WTC11 (cell line): ENCODE measurements around the gene RCAN2.

ENCODE experiments used
- CBFB ChIP-seq: sonication (generic); formaldehyde crosslinking; IDR thresholded peaks from 2 replicates; pipeline ENCODE4 v1.8.1; 2022; ENCODE audit warnings: mild to moderate bottlenecking, low read depth, missing genetic modification reagents
- ETV6 ChIP-seq: sonication (generic); formaldehyde crosslinking; IDR thresholded peaks from 2 replicates; pipeline ENCODE4 v1.8.1; 2022; ENCODE audit warnings: mild to moderate bottlenecking, missing genetic modification reagents
- IRF2 ChIP-seq: sonication (generic); formaldehyde crosslinking; IDR thresholded peaks from 2 replicates; pipeline ENCODE4 v1.8.0; 2022; ENCODE audit warnings: low read depth, missing genetic modification reagents, borderline replicate concordance
- ZNF317 ChIP-seq: sonication (generic); formaldehyde crosslinking; IDR thresholded peaks from 2 replicates; pipeline ENCODE4 v1.8.1; 2023; ENCODE audit warnings: low read depth, mild to moderate bottlenecking, moderate library complexity, missing genetic modification reagents, borderline replicate concordance
- TF ChIP-seq, protein P1 (sequence below): fragments of 200-600 bp; IDR thresholded peaks from 2 replicates; pipeline ENCODE4 v1.8.0; 2022; ENCODE audit warnings: antibody characterized with exemption
- TF ChIP-seq, protein P2 (sequence below): sonication (generic); formaldehyde crosslinking; IDR thresholded peaks from 2 replicates; pipeline ENCODE4 v1.8.0; 2022; ENCODE audit warnings: mild to moderate bottlenecking, missing genetic modification reagents

- TF ChIP-seq CBFB (CRISPR knock-in tag): no peak
- no peak for TF ChIP-seq ETV6 (CRISPR knock-in tag)
- no peak for TF ChIP-seq IRF2 (CRISPR knock-in tag)
- TF ChIP-seq, protein P1, sequence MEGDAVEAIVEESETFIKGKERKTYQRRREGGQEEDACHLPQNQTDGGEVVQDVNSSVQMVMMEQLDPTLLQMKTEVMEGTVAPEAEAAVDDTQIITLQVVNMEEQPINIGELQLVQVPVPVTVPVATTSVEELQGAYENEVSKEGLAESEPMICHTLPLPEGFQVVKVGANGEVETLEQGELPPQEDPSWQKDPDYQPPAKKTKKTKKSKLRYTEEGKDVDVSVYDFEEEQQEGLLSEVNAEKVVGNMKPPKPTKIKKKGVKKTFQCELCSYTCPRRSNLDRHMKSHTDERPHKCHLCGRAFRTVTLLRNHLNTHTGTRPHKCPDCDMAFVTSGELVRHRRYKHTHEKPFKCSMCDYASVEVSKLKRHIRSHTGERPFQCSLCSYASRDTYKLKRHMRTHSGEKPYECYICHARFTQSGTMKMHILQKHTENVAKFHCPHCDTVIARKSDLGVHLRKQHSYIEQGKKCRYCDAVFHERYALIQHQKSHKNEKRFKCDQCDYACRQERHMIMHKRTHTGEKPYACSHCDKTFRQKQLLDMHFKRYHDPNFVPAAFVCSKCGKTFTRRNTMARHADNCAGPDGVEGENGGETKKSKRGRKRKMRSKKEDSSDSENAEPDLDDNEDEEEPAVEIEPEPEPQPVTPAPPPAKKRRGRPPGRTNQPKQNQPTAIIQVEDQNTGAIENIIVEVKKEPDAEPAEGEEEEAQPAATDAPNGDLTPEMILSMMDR: no peak
- no peak for TF ChIP-seq ZNF317 (CRISPR knock-in tag)
- TF ChIP-seq, protein P2, sequence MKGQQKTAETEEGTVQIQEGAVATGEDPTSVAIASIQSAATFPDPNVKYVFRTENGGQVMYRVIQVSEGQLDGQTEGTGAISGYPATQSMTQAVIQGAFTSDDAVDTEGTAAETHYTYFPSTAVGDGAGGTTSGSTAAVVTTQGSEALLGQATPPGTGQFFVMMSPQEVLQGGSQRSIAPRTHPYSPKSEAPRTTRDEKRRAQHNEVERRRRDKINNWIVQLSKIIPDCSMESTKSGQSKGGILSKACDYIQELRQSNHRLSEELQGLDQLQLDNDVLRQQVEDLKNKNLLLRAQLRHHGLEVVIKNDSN (CRISPR knock-in tag): no peak
These were observed 78.6 kb downstream of the RCAN2 start for GRCh38 chr6:46412662-46413061.
